Gastrocnemius medialis (tissue), 4 donors: ENCODE results near the gene IL22RA1. TPM values are rescaled to one million over a fixed set of nuclear protein-coding genes. Genes with fewer than 3 reads are reported as not detected.

Experiments used
- ATAC-seq, 2 donors: fragments of 150-250 bp; one replicate each; pipeline ENCODE4 v1.9.1; 2016
- DNase-seq, 2 donors: peaks; one replicate each; pipeline ENCODE4 v3.0.0-alpha.2; 2019
- H3K27ac ChIP-seq, 4 donors: fragments of 200-600 bp; sonication (generic); 1 replicate in 1 of 4; 2 replicates in 3 of 4; pipeline ENCODE4 v1.5.1; 2016 to 2018; ENCODE audit warnings: mild to moderate bottlenecking in 2 of 4, moderate library complexity in 1 of 4
- H3K27me3 ChIP-seq, 3 donors: fragments of 200-600 bp; sonication (generic) in 2 of 3; 1 replicate in 1 of 3; 2 replicates in 2 of 3; pipeline versions ENCODE4 v1.5.1 to v1.6.0; 2016 to 2019; ENCODE audit warnings: mild to moderate bottlenecking in 1 of 3, moderate library complexity in 1 of 3
- H3K36me3 ChIP-seq, 2 donors: fragments of 200-600 bp; sonication (generic) in 1 of 2; one replicate each; pipeline ENCODE4 v1.5.1; 2017 to 2018
- H3K4me1 ChIP-seq, 2 donors: fragments of 200-600 bp; sonication (generic) in 1 of 2; one replicate each; pipeline ENCODE4 v1.5.1; 2016 to 2017; ENCODE audit warnings: mild to moderate bottlenecking in 2 of 2
- H3K4me3 ChIP-seq, 4 donors: fragments of 200-600 bp; sonication (generic) in 3 of 4; 1 replicate in 1 of 4; 2 replicates in 3 of 4; pipeline ENCODE4 v1.5.1; 2016 to 2019; ENCODE audit warnings: mild to moderate bottlenecking in 2 of 4
- H3K9me3 ChIP-seq, 3 donors: fragments of 200-600 bp; sonication (generic) in 2 of 3; 1 replicate in 1 of 3; 2 replicates in 2 of 3; pipeline ENCODE4 v1.5.1; 2016 to 2019
- POLR2A ChIP-seq, 2 donors: fragments of 450-650 bp; IDR thresholded peaks; one replicate each; pipeline ENCODE4 v1.6.1; 2017; ENCODE audit warnings: antibody characterized with exemption in 2 of 2, mild to moderate bottlenecking in 2 of 2, moderate library complexity in 2 of 2
- in situ Hi-C, 4 donors: fragments of 200-750 bp; cut with MboI; loops; one replicate each; pipeline versions ENCODE4 v1.15.0 to v1.8.0; 2017; ENCODE audit warnings: low sequenced_read_pairs in 4 of 4
- intact Hi-C: fragments of 100-400 bp; cut with DNase I; formaldehyde crosslinking; loops from one replicate; pipeline ENCODE4 v1.15.1; 2023; ENCODE audit warnings: low total_unique reads
- total RNA-seq, 4 donors: library from RNA; depleted of rRNA; stranded (reverse); fragments of >200 nt; gene quantifications; one replicate each; pipeline versions ENCODE4 v1.1.0 to v1.2.3, GENCODE V29; 2016
- TF ChIP-seq, protein P1 (sequence below), 5 experiments: fragments of 450-650 bp in 3 of 5; fragments of 200-600 bp in 2 of 5; sonication (generic) in 2 of 5; IDR thresholded peaks in 4 of 5; conservative IDR thresholded peaks in 1 of 5; 1 replicate in 4 of 5; 2 replicates in 1 of 5; pipeline ENCODE4 v1.5.1; 2016 to 2019; ENCODE audit warnings: antibody characterized with exemption in 5 of 5, mild to moderate bottlenecking in 3 of 5, moderate library complexity in 3 of 5

The IL22RA1 gene
- total RNA-seq, 4 donors from 2014 or later, result 0.36 TPM; not detected in 3

DNA sequence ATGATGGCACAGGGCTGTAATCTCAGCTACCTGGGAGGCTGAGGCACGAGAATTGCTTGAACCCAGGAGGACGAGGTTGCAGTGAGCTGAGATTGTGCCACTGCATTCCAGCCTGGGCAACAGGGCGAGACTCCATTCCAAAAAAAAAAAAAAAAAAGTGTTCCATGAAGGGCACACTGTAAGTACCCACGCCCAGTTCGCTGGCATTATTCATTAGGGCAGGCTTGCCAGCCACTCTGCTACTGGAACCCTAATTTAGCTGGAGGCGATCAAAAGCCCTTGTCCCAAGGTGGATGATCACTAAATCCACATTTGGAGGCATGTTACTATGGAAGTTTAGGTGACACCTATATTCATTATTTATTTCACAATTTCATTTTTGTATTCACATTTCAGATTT lies 39.1 kb upstream of the IL22RA1 start:
- intact Hi-C loops, result no loop called here

DNA sequence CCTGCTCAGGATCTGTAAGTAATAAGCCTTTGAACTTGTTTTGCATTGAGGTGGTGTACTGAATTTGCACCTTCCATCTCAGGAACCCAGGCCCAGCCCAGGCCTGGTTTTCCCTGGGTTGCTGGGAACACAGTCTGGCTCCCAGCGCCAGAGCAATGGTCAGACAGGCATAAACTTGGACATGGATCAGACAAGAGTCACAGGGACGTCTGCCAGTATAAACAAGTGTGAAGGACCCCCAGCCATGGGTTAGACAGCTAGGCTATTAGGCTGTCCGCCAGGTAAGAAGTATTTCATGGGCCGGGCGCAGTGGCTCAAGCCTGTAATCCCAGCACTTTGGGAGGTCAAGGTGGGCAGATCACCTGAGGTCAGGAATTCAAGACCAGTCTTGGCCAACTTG lies 38.7 kb upstream of the IL22RA1 start:
- Histone ChIP-seq H3K4me1 (peaks cover 0 to 3% of the 10 kb centered on the region in 2 donors), H3K9me3 (no peaks in the 10 kb centered on the region), H3K4me3 (no peak overlapping the region), H3K27ac (no peak overlapping the region), H3K36me3 (no peaks in the 10 kb centered on the region), H3K27me3 (no peaks in the 10 kb centered on the region)
- DNase-seq (no peak), ATAC-seq (no peak)
- TF ChIP-seq POLR2A (IDR thresholded peaks at IDR 0.05), result no peak
- TF ChIP-seq, protein P1, sequence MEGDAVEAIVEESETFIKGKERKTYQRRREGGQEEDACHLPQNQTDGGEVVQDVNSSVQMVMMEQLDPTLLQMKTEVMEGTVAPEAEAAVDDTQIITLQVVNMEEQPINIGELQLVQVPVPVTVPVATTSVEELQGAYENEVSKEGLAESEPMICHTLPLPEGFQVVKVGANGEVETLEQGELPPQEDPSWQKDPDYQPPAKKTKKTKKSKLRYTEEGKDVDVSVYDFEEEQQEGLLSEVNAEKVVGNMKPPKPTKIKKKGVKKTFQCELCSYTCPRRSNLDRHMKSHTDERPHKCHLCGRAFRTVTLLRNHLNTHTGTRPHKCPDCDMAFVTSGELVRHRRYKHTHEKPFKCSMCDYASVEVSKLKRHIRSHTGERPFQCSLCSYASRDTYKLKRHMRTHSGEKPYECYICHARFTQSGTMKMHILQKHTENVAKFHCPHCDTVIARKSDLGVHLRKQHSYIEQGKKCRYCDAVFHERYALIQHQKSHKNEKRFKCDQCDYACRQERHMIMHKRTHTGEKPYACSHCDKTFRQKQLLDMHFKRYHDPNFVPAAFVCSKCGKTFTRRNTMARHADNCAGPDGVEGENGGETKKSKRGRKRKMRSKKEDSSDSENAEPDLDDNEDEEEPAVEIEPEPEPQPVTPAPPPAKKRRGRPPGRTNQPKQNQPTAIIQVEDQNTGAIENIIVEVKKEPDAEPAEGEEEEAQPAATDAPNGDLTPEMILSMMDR (IDR thresholded peaks at IDR 0.05 in 4 of 5, conservative IDR thresholded peaks at IDR 0.05 in 1 of 5), result no peak
- intact Hi-C loops, result no loop called here
- in situ Hi-C loops, result no loop called here

More for the DNA sequence above, 39.1 kb upstream of the IL22RA1 start:
- in situ Hi-C loops, result no loop called here
- no peaks in the 10 kb centered on the region for H3K9me3 ChIP-seq
- H3K27me3 ChIP-seq, result no peaks in the 10 kb centered on the region
- no peaks in the 10 kb centered on the region for H3K36me3 ChIP-seq
- DNase-seq, result no peak
- no peak for ATAC-seq
- H3K4me3 ChIP-seq, result no peak overlapping the region
- H3K27ac ChIP-seq, result no peak overlapping the region
- peaks cover 0 to 3% of the 10 kb centered on the region in 2 donors for H3K4me1 ChIP-seq
- TF ChIP-seq POLR2A (IDR thresholded peaks at IDR 0.05), result no peak
- TF ChIP-seq, protein P1 (IDR thresholded peaks at IDR 0.05 in 4 of 5, conservative IDR thresholded peaks at IDR 0.05 in 1 of 5), result no peak

DNA sequence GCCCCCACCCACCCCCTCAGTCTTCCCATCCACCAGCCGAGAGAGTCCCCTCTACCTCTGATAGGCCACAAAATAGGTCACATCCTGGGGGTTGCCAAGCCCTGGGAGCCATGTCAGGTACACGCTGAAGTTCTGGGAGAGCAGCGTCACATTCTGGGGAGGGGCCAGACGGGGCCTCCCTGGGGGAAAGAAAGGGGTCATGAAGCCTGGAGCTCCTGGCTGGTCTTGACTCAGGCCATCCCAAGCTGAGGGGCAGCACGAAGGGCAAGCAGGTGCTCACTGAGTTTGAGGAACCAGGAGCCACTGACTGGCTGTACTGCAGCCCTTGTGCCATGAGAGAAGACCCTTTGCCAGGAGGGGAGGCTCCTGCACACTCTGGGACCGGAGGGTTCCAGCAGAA lies 37.7 kb upstream of the IL22RA1 start:
- in situ Hi-C loops, result no loop called here
- DNase-seq (no peak), ATAC-seq (no peak)
- Histone ChIP-seq H3K27ac (no peak overlapping the region), H3K9me3 (no peaks in the 10 kb centered on the region), H3K27me3 (no peaks in the 10 kb centered on the region), H3K4me1 (no peaks in the 10 kb centered on the region), H3K36me3 (no peaks in the 10 kb centered on the region), H3K4me3 (no peak overlapping the region)
- TF ChIP-seq, protein P1 (IDR thresholded peaks at IDR 0.05 in 4 of 5, conservative IDR thresholded peaks at IDR 0.05 in 1 of 5), result no peak
- no peak for TF ChIP-seq POLR2A (IDR thresholded peaks at IDR 0.05)
- intact Hi-C loops, result no loop called here

DNA sequence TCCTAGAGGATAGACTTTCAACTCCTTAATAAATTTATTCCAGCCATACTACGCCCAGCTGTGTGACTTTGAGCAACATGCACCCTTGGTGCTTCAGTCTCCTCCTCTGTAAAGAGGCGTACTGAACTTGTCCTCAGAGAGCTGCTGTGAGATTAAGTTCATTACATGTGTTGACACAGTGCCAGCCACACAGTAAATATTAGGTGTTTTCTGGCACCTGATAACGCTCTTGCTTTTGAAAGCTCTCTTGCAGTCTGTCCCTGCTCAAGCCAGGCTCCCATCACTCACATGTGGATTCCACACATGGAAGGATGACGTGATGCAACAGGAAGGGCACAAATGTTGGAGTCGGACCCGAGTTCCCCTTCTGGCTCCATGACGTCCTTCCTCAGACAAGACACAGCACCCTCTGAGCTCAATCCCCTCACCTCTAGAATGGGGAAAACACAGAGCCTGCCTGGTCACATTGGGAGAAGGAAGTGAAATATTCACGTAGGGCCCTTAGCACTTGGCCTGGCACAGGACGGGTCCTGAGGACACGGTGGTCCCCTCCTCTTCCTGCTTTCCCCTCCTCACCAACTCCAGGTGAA lies 36.4 kb upstream of the IL22RA1 start:
- intact Hi-C loops (no loop called here), in situ Hi-C loops (no loop called here)
- TF ChIP-seq POLR2A (IDR thresholded peaks at IDR 0.05), result no peak
- TF ChIP-seq, protein P1 (IDR thresholded peaks at IDR 0.05 in 4 of 5, conservative IDR thresholded peaks at IDR 0.05 in 1 of 5), result no peak
- Histone ChIP-seq H3K27ac (no peak overlapping the region), H3K4me3 (no peak overlapping the region), H3K9me3 (no peaks in the 10 kb centered on the region), H3K27me3 (no peaks in the 10 kb centered on the region), H3K4me1 (no peaks in the 10 kb centered on the region), H3K36me3 (no peaks in the 10 kb centered on the region)
- DNase-seq, result no peak
- no peak for ATAC-seq

DNA sequence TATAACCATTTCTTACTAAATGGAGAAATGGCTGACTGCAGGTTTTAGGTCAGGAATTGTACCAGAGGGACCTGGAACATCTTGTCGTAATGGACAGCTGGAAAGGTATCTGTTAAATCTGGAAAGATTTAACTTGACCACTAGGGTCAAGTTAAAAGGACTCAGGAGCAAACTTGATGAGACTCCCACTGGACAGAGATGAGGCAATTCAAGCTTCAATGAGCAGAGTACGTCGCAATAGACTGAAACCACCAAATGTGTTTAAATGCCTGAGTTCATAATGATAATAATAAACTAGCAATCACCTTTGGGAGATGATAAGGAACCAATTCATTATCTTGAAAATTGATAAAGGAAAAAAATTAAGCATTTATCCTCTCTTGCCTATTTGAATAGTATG lies 35.5 kb upstream of the IL22RA1 start:
- Histone ChIP-seq H3K9me3 (no peaks in the 10 kb centered on the region), H3K36me3 (no peaks in the 10 kb centered on the region), H3K27ac (no peak overlapping the region), H3K4me1 (no peaks in the 10 kb centered on the region), H3K4me3 (no peak overlapping the region), H3K27me3 (no peaks in the 10 kb centered on the region)
- DNase-seq, result no peak
- in situ Hi-C loops, result no loop called here
- no peak for ATAC-seq
- intact Hi-C loops, result no loop called here
- no peak for TF ChIP-seq POLR2A (IDR thresholded peaks at IDR 0.05)
- TF ChIP-seq, protein P1 (IDR thresholded peaks at IDR 0.05 in 4 of 5, conservative IDR thresholded peaks at IDR 0.05 in 1 of 5), result no peak
